ENCODE data around the gene KCNJ12. TPM values are rescaled to one million over a fixed set of nuclear protein-coding genes. Genes with fewer than 3 reads are reported as not detected.
"Not testable (repeated sequence)": the region's sequence is repeated elsewhere in the genome, so short reads cannot be mapped to it uniquely, and the experiment has no call there.

Gene KCNJ12
- total RNA-seq, 1 donor from 2014 or later = not detected

- intact Hi-C loops (cut with micrococcal nuclease) = not testable (repeated sequence)
Observed at GRCh38 chr17:21420503-21421090, 44.4 kb downstream of the KCNJ12 start.

DNA sequence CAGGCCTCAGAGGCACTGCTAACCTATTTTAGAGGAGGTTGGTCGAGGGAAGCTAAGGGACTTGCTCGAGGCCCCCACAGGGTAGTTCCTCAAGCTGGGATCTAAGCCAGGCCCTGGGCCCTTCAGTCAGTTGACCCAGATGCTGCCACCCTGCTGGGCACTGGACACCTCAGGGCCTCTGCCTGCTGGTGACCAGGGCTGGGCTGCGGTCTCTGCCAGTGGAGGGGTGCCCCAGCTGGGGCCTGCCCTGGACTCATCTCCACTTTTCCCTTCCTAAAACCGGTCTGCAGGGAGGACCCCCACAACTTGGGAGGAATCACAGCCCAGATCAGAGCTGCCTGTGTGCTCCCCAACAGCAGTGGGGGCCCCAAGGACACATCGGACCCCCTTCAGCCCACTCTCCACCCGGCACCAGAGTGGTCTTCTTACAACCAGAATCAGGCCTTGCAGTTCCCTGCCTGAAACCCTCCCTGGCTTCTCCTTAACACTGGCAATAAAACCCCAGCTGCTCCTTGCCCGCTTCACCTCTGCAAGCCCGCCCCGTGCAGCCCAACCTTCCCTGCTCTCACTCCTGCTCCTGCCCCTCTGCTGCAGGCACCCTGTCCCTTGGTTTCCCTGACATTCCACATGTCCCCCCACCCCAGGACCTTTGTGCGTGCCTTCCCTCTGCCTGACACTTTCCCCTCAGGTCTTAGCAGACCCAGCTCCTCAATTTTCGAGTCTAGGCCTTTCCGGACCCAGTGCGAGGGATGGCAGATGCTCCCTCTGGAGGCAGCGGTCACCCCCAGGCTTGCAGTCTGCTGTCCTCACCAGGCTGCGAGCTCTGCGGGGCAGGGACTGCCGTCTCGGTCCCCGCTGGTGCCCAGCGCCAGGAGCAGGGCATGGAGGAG, 45.5 kb downstream of the KCNJ12 start:
- intact Hi-C loops (cut with micrococcal nuclease) = not testable (repeated sequence)

DNA sequence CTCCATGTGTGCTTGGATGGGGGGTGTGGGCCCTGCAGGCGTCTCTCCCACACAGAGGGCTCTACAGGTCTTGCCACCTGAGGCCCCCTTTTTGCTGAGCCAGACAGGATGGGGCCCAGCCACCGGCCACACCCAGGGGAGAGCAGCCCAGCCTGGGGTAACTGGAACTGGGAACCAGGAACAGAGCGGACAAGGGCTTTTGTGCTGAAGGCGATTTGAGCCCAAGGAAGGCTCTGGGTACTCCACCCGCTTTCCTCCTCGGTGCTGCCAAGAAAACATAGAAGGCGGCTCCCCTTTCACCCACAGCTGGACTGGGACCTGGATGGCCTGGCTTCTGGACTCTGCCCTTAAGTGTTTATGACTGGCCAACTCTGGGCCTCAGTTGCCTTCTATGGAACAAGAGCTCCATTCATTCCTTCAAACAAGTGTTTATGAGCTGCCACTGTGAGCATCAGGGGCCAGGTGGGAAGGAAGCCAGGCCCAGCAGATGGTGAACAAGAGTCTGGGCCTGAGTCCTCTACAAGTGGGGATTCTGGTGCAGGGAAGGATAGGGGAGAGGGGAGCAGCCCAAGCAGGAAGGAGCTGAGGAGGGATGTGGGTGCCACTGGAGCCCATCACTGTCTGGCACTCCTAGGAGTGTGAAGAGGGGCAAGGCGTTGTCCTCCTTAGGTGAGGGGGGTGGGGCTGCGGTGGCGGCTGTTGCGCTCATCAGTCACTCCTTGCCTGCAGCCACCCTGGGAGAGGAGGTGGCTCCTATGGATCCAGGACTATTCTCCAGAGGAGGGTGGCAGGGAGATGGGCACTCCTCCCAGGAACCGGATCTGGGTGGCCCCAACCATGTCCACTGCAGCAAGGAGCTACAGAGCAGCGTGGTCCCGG, 46.4 kb downstream of the KCNJ12 start:
- intact Hi-C loops (cut with micrococcal nuclease) = not testable (repeated sequence)

DNA sequence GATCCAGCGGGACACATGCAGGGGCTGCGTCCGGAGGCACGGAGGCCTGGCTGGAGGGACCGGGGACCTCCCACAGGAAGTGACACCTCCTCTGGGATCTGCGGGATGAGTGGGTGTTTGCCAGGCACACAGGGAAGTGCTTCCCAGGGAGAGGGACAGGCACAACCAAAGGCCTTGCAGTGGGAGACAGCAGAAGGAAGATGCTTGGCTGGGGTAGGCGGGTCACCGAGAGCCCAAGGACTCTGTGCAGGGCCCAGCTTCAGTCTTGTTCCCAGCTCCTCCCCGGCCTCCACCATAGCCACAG, 47.0 kb downstream of the KCNJ12 start:
- intact Hi-C loops (cut with micrococcal nuclease) = not testable (repeated sequence)

- intact Hi-C loops (cut with micrococcal nuclease) = not testable (repeated sequence)
Observed at GRCh38 chr17:21424697-21425096, 48.5 kb downstream of the KCNJ12 start.

GRCh38 chr17:21425321-21425720, 49.2 kb downstream of the KCNJ12 start:
- intact Hi-C loops (cut with micrococcal nuclease) = no loop called here

DNA sequence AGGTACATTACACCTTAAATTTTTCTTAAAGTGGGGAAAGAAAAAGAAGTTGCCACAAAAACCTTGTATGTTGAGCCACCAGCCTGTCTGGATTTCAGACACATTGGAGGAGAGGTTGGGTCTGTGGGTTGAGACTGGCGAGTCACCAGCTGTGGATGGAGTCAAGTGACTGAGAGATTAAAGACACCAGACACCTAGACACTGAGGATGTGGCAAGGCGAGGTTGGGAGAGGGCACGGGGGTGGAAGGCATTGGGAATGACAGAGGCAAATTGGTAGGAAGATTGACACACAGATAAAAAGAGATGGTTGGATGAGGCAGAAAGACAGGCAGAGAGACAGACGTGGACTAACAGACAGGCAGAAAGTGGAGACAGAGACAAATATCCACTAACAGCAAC, 49.6 kb downstream of the KCNJ12 start:
- intact Hi-C loops (cut with micrococcal nuclease) = no loop called here

- intact Hi-C loops (cut with micrococcal nuclease) = not testable (repeated sequence)
Observed at GRCh38 chr17:21426246-21426645, 50.1 kb downstream of the KCNJ12 start.

DNA sequence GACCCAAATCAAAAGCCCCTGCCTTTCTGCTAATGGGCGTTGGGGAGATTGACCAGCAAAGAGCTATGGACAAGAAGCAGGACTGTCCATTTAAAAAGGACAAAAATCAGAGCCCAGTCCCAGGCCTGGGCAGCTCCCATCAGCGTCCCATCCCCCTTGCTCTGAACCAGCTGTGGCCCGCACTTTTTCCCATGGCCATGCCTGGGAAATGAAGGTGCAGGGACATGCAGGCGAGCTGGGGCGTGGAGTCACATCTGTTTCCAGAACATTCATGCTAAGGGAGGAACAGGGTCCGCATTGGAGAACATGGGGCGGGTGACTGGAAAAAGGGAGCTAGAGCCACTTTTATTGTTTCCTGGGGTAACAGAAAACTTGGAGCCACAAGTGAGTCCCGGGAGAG, 50.7 kb downstream of the KCNJ12 start:
- intact Hi-C loops (cut with micrococcal nuclease) = not testable (repeated sequence)

GRCh38 chr17:21427727-21428126, 51.6 kb downstream of the KCNJ12 start:
- intact Hi-C loops (cut with micrococcal nuclease) = not testable (repeated sequence)

GRCh38 chr17:21428752-21429424, 52.7 kb downstream of the KCNJ12 start:
- intact Hi-C loops (cut with micrococcal nuclease) = not testable (repeated sequence)

- intact Hi-C loops (cut with micrococcal nuclease) = not testable (repeated sequence)
Observed at GRCh38 chr17:21429921-21430628, 53.9 kb downstream of the KCNJ12 start.

DNA sequence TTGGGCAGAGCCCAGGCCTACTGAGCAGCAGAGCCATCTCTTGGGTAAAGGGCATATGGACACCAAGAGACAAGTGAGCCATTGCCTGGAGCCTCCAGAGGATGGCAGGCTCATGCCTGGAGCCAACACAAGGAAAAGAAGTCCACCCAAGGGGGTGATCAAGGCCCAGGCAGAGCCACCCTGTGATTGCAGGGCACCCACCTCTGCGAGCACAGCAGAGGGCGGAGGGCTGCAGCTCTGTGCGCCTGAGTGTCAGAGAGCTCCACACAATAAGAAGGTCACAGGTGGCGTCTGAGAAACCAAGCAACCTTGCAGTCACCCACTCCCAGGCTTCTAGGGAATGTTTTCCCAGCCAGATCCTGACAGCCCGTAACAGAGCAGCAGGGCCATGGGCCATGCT, 57.8 kb downstream of the KCNJ12 start:
- intact Hi-C loops (cut with micrococcal nuclease) = not testable (repeated sequence)

DNA sequence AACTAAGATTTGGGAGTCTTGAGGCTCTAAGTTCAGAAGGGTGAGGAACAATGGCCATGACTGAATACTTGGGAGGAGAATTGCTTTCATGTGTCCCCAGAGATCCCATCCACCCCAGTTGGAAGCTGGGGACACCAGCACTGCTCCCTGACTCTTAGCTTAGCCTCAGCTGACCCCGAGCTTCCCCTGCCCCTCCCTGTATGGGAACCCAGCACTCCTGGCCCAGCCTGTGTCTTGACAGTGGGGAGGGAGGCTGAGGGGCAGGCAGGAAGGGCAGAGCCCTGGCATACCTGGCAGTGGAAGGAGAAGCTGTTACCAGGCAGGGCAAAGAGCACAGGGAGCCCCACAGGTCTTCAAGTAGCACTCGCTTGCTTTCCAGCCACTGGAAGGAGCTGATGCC, 58.8 kb downstream of the KCNJ12 start:
- intact Hi-C loops (cut with micrococcal nuclease) = not testable (repeated sequence)

GRCh38 chr17:21436481-21436880, 60.3 kb downstream of the KCNJ12 start:
- intact Hi-C loops (cut with micrococcal nuclease) = not testable (repeated sequence)

- intact Hi-C loops (cut with micrococcal nuclease) = not testable (repeated sequence)
Observed at GRCh38 chr17:21436883-21437836, 61.0 kb downstream of the KCNJ12 start.

DNA sequence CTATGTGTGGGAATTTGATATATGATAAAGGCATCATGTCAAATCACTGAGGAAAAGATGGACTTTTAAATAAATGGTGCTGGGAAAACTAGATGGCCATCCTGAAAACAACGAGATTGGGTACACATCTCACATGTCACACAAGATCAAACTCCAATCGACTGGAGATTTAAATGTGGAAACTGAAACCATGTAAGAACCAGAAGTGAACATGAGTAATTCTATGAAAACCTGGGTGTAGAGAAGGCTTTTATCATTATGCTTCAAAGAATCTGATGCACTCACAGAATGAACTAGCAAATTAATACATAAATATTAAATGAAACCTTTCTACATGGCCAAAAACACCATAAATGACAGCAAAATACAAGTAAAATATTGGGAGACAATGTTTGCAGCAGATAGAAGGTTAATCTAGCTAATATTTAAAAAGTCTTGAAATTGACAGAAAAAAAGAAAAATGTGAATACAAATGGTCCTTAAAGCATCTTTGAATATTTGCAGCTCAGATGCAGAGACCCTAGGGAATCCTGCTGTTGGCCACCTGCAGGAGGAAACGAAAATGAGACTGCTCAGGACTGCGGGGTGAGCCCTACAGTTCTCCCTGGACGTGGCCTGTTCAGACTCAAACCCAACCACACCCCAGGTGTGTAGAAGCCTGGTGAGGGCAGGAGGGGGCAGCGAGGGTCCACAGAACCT, 62.3 kb downstream of the KCNJ12 start:
- intact Hi-C loops (cut with micrococcal nuclease) = not testable (repeated sequence)

- intact Hi-C loops (cut with micrococcal nuclease) = not testable (repeated sequence)
Observed at GRCh38 chr17:21439015-21439336, 62.8 kb downstream of the KCNJ12 start.

- intact Hi-C loops (cut with micrococcal nuclease) = no loop called here
Observed at GRCh38 chr17:21445091-21445650, 69.0 kb downstream of the KCNJ12 start.

Measured in T-helper 2 cell treated with Interferon-gamma antibody and Interleukin-4, amounts not matched to agents 100 ng/mL and 5 ng/mL, for 36 hours (primary cell).